Neural cell (in vitro differentiated cells): ENCODE data around the gene UVRAG. TPM values are rescaled to one million over a fixed set of nuclear protein-coding genes. Genes with fewer than 3 reads are reported as not detected.

Experiments used
- H2AFZ ChIP-seq: fragments of 200-600, 300-800 bp; sonication (generic), shearing (Covaris generic); 2 replicates; pipeline ENCODE4 v1.6.0; 2014; ENCODE audit warnings: low read depth, mild to moderate bottlenecking, antibody characterized with exemption, low read length, moderate library complexity
- H3F3A ChIP-seq: fragments of 200-600 bp; shearing (Covaris generic); 2 replicates; pipeline ENCODE4 v1.6.1; 2016; ENCODE audit warnings: mild to moderate bottlenecking, moderate library complexity, mixed read lengths, antibody characterized with exemption, low read length; ENCODE audit not compliant: insufficient read depth, poor library complexity, severe bottlenecking
- H3K27ac ChIP-seq: fragments of 200-600, 300-800 bp; sonication (generic), shearing (Covaris generic); 2 replicates; pipeline ENCODE4 v1.5.1; 2014; ENCODE audit warnings: mild to moderate bottlenecking, low read length, moderate library complexity
- H3K27me3 ChIP-seq: fragments of 300-800, 200-600 bp; sonication (generic), shearing (Covaris generic); 2 replicates; pipeline ENCODE4 v1.6.0; 2014; ENCODE audit warnings: mild to moderate bottlenecking, low read depth, low read length, moderate library complexity; ENCODE audit not compliant: insufficient read depth
- H3K36me3 ChIP-seq: fragments of 300-800, 200-600 bp; sonication (generic), shearing (Covaris generic); 2 replicates; pipeline ENCODE4 v1.5.1; 2014; ENCODE audit warnings: mild to moderate bottlenecking, antibody characterized with exemption, low read length, moderate library complexity; ENCODE audit not compliant: insufficient read depth
- H3K4me2 ChIP-seq: fragments of 300-800, 200-600 bp; sonication (generic), shearing (Covaris generic); 2 replicates; pipeline ENCODE4 v1.6.0; 2014; ENCODE audit warnings: mild to moderate bottlenecking, low read length
- H3K4me3 ChIP-seq: fragments of 300-800, 200-600 bp; sonication (generic), shearing (Covaris generic); 2 replicates; pipeline ENCODE4 v1.5.1; 2014; ENCODE audit warnings: mild to moderate bottlenecking, low read length, moderate library complexity
- H3K79me2 ChIP-seq: fragments of 200-600 bp; shearing (Covaris generic); replicated peaks from 2 replicates; pipeline ENCODE4 v1.6.0; 2014; ENCODE audit warnings: mild to moderate bottlenecking, low read length, moderate library complexity; ENCODE audit not compliant: insufficient read depth
- H3K9ac ChIP-seq: fragments of 300-800, 200-600 bp; sonication (generic), shearing (Covaris generic); 2 replicates; pipeline ENCODE4 v1.6.1; 2016; ENCODE audit warnings: mild to moderate bottlenecking, low read length, mixed read lengths
- H3K9me2 ChIP-seq: fragments of 200-600 bp; shearing (Covaris generic); 2 replicates; pipeline ENCODE4 v1.6.1; 2016; ENCODE audit warnings: mild to moderate bottlenecking, low read length, mixed read lengths; ENCODE audit not compliant: insufficient read depth
- H3K9me3 ChIP-seq: fragments of 200-600, 300-800 bp; sonication (generic), shearing (Covaris generic); 2 replicates; pipeline ENCODE4 v1.6.1; 2016; ENCODE audit warnings: mild to moderate bottlenecking, mixed run types, low read length, moderate library complexity, mixed read lengths
- H4K20me1 ChIP-seq: fragments of 200-600 bp; shearing (Covaris generic); 2 replicates; pipeline ENCODE4 v1.6.1; 2016; ENCODE audit warnings: mild to moderate bottlenecking, mixed run types; ENCODE audit not compliant: insufficient read depth
- EP300 ChIP-seq: fragments of 450-650 bp; conservative IDR thresholded peaks from 2 replicates; pipeline ENCODE4 v1.6.1; 2014; ENCODE audit warnings: antibody characterized with exemption, mild to moderate bottlenecking, moderate library complexity; ENCODE audit not compliant: poor library complexity, severe bottlenecking
- EZH2 ChIP-seq: fragments of 200-600, 300-800 bp; shearing (Covaris generic), sonication (generic); IDR thresholded peaks from 2 replicates; pipeline ENCODE4 v1.6.1; 2014; ENCODE audit warnings: antibody characterized with exemption, low read length, borderline replicate concordance, mild to moderate bottlenecking; ENCODE audit not compliant: insufficient read depth, poor library complexity, severe bottlenecking
- MXI1 ChIP-seq: fragments of 450-650 bp; conservative IDR thresholded peaks from 2 replicates; pipeline ENCODE4 v1.6.1; 2014; ENCODE audit warnings: antibody characterized with exemption, mild to moderate bottlenecking; ENCODE audit not compliant: poor library complexity, severe bottlenecking
- POLR2AphosphoS5 ChIP-seq: IDR thresholded peaks from 2 replicates; pipeline ENCODE4 v1.6.1; 2012
- RAD21 ChIP-seq: fragments of 450-650 bp; conservative IDR thresholded peaks from 2 replicates; pipeline ENCODE4 v1.6.1; 2014; ENCODE audit warnings: antibody characterized with exemption, mild to moderate bottlenecking, moderate library complexity
- SMC3 ChIP-seq: fragments of 450-650 bp; conservative IDR thresholded peaks from 2 replicates; pipeline ENCODE4 v1.6.1; 2014; ENCODE audit warnings: antibody characterized with exemption, mild to moderate bottlenecking, moderate library complexity; ENCODE audit not compliant: poor library complexity
- TAF1 ChIP-seq: IDR thresholded peaks from 2 replicates; pipeline ENCODE4 v1.6.1; 2012; ENCODE audit warnings: low read depth
- polyA plus RNA-seq: library from polyadenylated mRNA; depleted of rRNA; stranded (reverse); fragments of >200 nt; gene quantifications from 2 replicates; pipeline ENCODE4 v1.2.3, GENCODE V29; 2014
- TF ChIP-seq, protein P1 (sequence below): IDR thresholded peaks from 2 replicates; pipeline ENCODE4 v1.6.1; 2012; ENCODE audit warnings: borderline replicate concordance
- TF ChIP-seq, protein P2 (sequence below): fragments of 450-650 bp; IDR thresholded peaks from 2 replicates; pipeline ENCODE4 v1.5.1; 2014; ENCODE audit warnings: antibody characterized with exemption, mild to moderate bottlenecking, moderate library complexity; ENCODE audit not compliant: poor library complexity, severe bottlenecking

The UVRAG gene
- polyA plus RNA-seq, 1 donor from 2014 or later: 31.6 TPM

DNA sequence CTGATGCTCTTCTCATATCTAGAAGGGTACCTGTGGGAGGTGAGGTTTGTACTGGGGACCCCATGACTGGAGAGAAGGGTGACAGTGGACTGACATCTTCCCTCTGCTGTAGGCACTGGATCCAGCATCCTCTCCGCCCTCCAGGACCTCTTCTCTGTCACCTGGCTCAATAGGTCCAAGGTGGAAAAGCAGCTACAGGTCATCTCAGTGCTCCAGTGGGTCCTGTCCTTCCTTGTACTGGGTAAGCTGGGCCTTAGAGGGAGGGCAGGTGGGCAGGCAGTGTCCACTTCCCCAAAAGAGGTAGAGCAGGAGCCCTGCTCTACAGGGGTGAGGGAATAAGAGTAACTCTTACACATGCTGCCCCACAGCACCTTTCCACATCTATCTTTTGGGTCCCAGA lies 30.5 kb upstream of the UVRAG start:
- Histone ChIP-seq H3K79me2 (no peaks in the 10 kb centered on the region), H3K27me3 (no peaks in the 10 kb centered on the region), H3K4me2 (no peak overlapping the region), H3K36me3 (no peaks in the 10 kb centered on the region), H3K9me2 (no peaks in the 10 kb centered on the region), H4K20me1 (no peaks in the 10 kb centered on the region), H3K4me3 (no peak overlapping the region), H2AFZ (no peak overlapping the region), H3K9me3 (no peaks in the 10 kb centered on the region), H3F3A (no peaks in the 10 kb centered on the region), H3K9ac (no peak overlapping the region), H3K27ac (no peak overlapping the region)
- no peak for TF ChIP-seq SMC3
- no peak for TF ChIP-seq EP300
- TF ChIP-seq MXI1: no peak
- TF ChIP-seq, protein P1, sequence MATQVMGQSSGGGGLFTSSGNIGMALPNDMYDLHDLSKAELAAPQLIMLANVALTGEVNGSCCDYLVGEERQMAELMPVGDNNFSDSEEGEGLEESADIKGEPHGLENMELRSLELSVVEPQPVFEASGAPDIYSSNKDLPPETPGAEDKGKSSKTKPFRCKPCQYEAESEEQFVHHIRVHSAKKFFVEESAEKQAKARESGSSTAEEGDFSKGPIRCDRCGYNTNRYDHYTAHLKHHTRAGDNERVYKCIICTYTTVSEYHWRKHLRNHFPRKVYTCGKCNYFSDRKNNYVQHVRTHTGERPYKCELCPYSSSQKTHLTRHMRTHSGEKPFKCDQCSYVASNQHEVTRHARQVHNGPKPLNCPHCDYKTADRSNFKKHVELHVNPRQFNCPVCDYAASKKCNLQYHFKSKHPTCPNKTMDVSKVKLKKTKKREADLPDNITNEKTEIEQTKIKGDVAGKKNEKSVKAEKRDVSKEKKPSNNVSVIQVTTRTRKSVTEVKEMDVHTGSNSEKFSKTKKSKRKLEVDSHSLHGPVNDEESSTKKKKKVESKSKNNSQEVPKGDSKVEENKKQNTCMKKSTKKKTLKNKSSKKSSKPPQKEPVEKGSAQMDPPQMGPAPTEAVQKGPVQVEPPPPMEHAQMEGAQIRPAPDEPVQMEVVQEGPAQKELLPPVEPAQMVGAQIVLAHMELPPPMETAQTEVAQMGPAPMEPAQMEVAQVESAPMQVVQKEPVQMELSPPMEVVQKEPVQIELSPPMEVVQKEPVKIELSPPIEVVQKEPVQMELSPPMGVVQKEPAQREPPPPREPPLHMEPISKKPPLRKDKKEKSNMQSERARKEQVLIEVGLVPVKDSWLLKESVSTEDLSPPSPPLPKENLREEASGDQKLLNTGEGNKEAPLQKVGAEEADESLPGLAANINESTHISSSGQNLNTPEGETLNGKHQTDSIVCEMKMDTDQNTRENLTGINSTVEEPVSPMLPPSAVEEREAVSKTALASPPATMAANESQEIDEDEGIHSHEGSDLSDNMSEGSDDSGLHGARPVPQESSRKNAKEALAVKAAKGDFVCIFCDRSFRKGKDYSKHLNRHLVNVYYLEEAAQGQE: no peak

DNA sequence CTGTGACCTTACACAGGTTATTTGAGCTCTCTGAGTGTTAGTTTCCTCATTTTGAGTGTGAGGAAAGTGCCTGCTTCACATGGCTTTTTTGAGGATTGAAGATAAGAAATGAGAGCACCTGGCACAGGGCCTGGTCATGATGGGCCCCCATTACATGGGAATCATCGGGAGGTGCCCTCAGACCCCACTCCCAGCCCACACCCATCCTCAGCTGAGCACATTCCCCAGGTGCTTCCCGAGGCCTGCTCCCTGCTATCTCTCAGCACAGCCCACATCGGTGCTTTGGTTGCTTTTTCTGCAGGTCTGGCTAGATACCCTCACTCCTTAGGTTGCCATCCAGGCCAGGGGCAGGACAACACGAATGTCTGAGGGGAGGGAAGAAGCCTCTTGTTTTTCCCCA lies 29.8 kb upstream of the UVRAG start:
- no peaks in the 10 kb centered on the region for H3F3A ChIP-seq
- H3K9me2 ChIP-seq: no peaks in the 10 kb centered on the region
- no peak overlapping the region for H3K4me3 ChIP-seq
- TF ChIP-seq POLR2AphosphoS5: no peak
- no peak for TF ChIP-seq EP300
- TF ChIP-seq SMC3: no peak
- TF ChIP-seq, protein P2, sequence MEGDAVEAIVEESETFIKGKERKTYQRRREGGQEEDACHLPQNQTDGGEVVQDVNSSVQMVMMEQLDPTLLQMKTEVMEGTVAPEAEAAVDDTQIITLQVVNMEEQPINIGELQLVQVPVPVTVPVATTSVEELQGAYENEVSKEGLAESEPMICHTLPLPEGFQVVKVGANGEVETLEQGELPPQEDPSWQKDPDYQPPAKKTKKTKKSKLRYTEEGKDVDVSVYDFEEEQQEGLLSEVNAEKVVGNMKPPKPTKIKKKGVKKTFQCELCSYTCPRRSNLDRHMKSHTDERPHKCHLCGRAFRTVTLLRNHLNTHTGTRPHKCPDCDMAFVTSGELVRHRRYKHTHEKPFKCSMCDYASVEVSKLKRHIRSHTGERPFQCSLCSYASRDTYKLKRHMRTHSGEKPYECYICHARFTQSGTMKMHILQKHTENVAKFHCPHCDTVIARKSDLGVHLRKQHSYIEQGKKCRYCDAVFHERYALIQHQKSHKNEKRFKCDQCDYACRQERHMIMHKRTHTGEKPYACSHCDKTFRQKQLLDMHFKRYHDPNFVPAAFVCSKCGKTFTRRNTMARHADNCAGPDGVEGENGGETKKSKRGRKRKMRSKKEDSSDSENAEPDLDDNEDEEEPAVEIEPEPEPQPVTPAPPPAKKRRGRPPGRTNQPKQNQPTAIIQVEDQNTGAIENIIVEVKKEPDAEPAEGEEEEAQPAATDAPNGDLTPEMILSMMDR: no peak
- no peak for TF ChIP-seq EZH2
- no peak for TF ChIP-seq RAD21
- TF ChIP-seq MXI1: no peak
- no peak for TF ChIP-seq TAF1
- TF ChIP-seq, protein P1: no peak
- H3K9me3 ChIP-seq: no peaks in the 10 kb centered on the region
- no peaks in the 10 kb centered on the region for H3K27me3 ChIP-seq
- H3K27ac ChIP-seq: no peak overlapping the region
- no peaks in the 10 kb centered on the region for H3K36me3 ChIP-seq
- H3K79me2 ChIP-seq: no peaks in the 10 kb centered on the region
- H3K4me2 ChIP-seq: no peak overlapping the region
- no peaks in the 10 kb centered on the region for H4K20me1 ChIP-seq
- no peak overlapping the region for H2AFZ ChIP-seq
- H3K9ac ChIP-seq: no peak overlapping the region
